Mucosa of descending colon (tissue), 3 donors: ENCODE data around the gene ARHGEF10L. TPM values are rescaled to one million over a fixed set of nuclear protein-coding genes. Genes with fewer than 3 reads are reported as not detected.

ENCODE experiments used
- ATAC-seq: fragments of 200-7000 bp; cut with Tn5 transposase; one replicate; pipeline ENCODE4 v1.9.1; 2020; ENCODE audit warnings: mild to moderate bottlenecking, moderate library complexity
- DNase-seq, 3 donors: peaks; one replicate each; pipeline ENCODE4 v3.0.0-alpha.2; 2020
- H3K36me3 ChIP-seq: fragments of 200-600 bp; one replicate; pipeline ENCODE4 v1.8.0; 2021; ENCODE audit warnings: low read depth, mild to moderate bottlenecking
- H3K4me1 ChIP-seq: fragments of 200-600 bp; one replicate; pipeline ENCODE4 v1.8.0; 2021; ENCODE audit warnings: low read depth, mild to moderate bottlenecking
- H3K4me3 ChIP-seq: fragments of 200-600 bp; one replicate; pipeline ENCODE4 v1.8.0; 2021; ENCODE audit warnings: mild to moderate bottlenecking
- H3K9me3 ChIP-seq: fragments of 200-600 bp; one replicate; pipeline ENCODE4 v1.8.0; 2021; ENCODE audit warnings: mild to moderate bottlenecking
- intact Hi-C, 2 donors: fragments of 100-400 bp; cut with DNase I in 1 of 2; cut with micrococcal nuclease in 1 of 2; formaldehyde crosslinking; loops; one replicate each; pipeline versions ENCODE4 v1.11.0 to v1.11.1; 2022; cut with DNase I, micrococcal nuclease
- total RNA-seq, 3 donors: library from RNA; stranded (reverse); fragmentation: NEBNext Ultra II Directional in 2 of 3; extraction: Animal tissue kit (Norgen Biotek cat#: 25700) in 2 of 3; gene quantifications; one replicate each; pipeline versions ENCODE4 v1.2.1 to v1.2.4, GENCODE V29; 2021 to 2023
- TF ChIP-seq, protein P1 (sequence below): fragments of 200-600 bp; IDR thresholded peaks from one replicate; pipeline ENCODE4 v1.8.0; 2022; ENCODE audit warnings: antibody characterized with exemption, mild to moderate bottlenecking
- donor health status: DM: no; HTN: no; CAD: no; lungs with moderate emphysema.
- donor health status: DM: no; HTN: no; CAD: no.
- donor health status: DM: no; HTN: yes; CAD: no.

ARHGEF10L gene
- total RNA-seq, 3 donors from 2014 or later: 87.6 to 146 (median 144) TPM

DNA sequence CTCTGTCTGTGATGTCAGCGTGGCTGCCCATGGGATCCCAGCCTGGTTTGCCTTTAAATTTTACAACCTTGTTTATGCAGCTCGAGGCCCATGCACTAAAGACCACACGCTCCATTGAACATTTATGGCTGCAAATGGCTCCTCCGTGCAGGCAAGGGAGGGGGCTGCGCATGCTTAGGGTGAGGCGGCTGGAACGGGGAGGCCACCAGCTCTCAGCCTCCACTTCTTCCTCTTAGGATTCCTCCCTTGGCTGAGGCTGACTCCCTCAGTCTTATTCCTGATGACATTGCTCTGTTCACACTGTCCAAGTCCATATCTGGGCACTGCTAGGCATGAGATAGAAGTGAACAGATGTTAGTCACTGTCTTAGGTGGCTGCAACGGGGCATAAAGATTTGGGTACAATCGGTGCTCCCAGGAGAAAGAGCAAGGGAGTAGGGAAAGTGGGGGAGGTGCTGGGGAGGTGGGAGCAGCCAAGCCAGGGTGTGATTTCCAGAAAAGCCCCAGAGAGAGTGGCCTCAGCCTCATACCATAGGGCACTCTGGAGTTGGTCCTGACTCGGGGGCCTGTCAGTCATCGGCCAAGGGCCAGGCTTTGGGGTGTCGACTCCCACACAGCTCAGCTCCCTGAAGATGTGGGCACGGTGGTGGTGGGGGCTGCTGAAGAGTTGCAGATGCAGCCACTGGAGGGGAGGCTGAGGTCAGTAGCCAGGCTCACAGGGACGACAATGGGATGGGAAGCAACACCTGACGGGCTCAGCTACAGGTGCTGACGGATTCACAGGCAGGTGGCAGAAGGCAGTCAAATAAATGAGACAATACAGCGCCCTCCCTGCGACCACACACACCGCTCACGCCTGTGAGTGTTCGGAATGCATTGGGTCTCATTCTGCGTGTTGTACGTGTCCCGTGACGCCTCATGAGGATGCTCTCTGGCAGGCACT is 178.4 kb downstream of the ARHGEF10L start:
- Histone ChIP-seq H3K4me1 (no peaks in the 10 kb centered on the region), H3K4me3 (no peak overlapping the region), H3K36me3 (no peaks in the 10 kb centered on the region), H3K9me3 (no peaks in the 10 kb centered on the region)
- ATAC-seq: no peak
- DNase-seq: no peak
- TF ChIP-seq, protein P1, sequence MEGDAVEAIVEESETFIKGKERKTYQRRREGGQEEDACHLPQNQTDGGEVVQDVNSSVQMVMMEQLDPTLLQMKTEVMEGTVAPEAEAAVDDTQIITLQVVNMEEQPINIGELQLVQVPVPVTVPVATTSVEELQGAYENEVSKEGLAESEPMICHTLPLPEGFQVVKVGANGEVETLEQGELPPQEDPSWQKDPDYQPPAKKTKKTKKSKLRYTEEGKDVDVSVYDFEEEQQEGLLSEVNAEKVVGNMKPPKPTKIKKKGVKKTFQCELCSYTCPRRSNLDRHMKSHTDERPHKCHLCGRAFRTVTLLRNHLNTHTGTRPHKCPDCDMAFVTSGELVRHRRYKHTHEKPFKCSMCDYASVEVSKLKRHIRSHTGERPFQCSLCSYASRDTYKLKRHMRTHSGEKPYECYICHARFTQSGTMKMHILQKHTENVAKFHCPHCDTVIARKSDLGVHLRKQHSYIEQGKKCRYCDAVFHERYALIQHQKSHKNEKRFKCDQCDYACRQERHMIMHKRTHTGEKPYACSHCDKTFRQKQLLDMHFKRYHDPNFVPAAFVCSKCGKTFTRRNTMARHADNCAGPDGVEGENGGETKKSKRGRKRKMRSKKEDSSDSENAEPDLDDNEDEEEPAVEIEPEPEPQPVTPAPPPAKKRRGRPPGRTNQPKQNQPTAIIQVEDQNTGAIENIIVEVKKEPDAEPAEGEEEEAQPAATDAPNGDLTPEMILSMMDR: no peak
- intact Hi-C loops: no loop called here

DNA sequence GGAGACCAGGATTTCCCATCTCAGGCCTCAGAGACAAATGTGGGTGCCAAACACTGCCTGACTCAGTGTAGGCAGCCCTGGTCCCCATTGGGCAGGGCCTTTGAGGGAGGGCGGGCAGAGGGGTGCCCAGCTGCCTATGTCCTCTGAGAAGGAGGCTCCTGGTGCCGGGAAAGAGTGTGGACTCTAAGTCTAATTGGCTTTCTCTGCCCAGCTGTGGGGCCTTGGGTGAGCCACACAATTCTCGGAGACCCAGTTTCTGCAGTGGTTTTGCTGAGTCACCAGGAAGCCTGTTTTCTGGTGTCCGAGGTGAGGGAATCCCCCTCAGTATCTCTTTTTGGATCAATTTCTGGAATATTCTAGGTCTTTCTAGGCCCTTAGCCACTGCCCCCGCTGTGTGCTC is 180.4 kb downstream of the ARHGEF10L start:
- ATAC-seq: no peak
- intact Hi-C loops: no loop called here
- no peaks in the 10 kb centered on the region for H3K4me1 ChIP-seq
- DNase-seq: no peak
- TF ChIP-seq, protein P1: no peak
- H3K4me3 ChIP-seq: no peak overlapping the region
- no peaks in the 10 kb centered on the region for H3K9me3 ChIP-seq
- no peaks in the 10 kb centered on the region for H3K36me3 ChIP-seq

DNA sequence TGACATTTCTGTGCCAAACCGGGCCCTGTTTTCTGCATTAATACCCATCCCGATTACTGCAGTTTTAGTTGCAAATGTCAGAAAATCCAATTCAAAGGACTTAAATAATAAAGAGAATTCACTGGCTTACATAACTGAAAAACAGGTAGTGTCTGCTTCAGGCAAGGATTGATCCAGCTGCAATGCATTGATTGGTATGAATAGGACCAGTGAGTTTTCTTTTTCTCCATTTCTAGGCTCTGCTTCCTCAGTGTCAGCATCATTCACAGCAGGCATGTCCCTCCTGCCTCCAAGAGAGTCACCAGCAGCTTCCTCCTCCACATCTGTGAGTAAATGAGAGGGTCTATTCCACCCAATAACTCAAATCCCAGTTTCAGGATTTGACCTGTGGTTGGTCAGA is 181.9 kb downstream of the ARHGEF10L start:
- intact Hi-C loops: no loop called here
- H3K36me3 ChIP-seq: no peaks in the 10 kb centered on the region
- no peak for ATAC-seq
- no peaks in the 10 kb centered on the region for H3K4me1 ChIP-seq
- H3K4me3 ChIP-seq: no peak overlapping the region
- DNase-seq: no peak
- TF ChIP-seq, protein P1: no peak
- no peaks in the 10 kb centered on the region for H3K9me3 ChIP-seq

DNA sequence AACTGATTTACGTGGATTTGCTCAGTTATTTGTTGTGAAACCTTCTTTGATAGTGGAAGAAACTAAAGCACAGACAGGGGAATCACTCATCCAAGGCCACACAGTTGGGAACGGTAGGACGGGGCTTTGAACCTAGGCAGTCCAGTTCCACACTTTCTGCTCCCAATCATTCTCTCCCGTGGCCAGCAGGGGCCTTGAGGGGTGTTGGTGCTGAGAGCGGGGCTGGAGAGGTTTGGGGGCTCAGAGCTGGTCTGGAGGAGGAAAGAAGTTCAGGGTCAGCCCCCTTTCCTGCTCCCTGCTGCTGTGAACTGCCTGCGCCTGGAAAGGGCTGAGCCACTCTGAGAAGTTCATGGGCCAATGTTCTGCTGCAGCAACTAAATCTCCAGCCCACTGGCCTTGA is 184.2 kb downstream of the ARHGEF10L start:
- ATAC-seq: no peak
- intact Hi-C loops: no loop called here
- TF ChIP-seq, protein P1: no peak

DNA sequence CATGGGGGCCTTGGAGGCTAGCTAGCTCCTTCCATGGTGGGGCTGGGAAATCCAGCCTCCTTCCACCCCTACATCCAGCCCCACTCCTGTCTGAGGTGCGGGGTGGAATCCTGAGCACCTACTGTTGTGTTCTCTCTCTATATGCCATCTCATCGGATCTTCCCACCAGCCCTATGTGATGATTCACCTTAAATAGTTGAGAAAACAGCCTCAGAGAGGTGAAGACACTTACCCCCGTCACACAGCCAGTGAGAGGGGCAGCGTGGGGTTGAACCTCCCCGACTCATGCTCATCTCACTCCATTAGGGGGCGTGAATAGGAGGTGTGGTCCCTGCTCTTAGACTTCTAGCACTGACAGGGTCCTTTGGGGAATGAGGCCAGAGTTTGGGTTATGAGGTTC is 184.7 kb downstream of the ARHGEF10L start:
- Histone ChIP-seq H3K4me3 (no peak overlapping the region), H3K36me3 (no peaks in the 10 kb centered on the region), H3K9me3 (no peaks in the 10 kb centered on the region), H3K4me1 (no peaks in the 10 kb centered on the region)
- intact Hi-C loops: no loop called here
- no peak for ATAC-seq
- TF ChIP-seq, protein P1: no peak
- DNase-seq: no peak

More for the DNA sequence above, 184.2 kb downstream of the ARHGEF10L start:
- Histone ChIP-seq H3K36me3 (no peaks in the 10 kb centered on the region), H3K9me3 (no peaks in the 10 kb centered on the region), H3K4me1 (no peaks in the 10 kb centered on the region), H3K4me3 (no peak overlapping the region)
- no peak for DNase-seq
